Measurements from ENCODE around the gene CLSTN3. TPM values are rescaled to one million over a fixed set of nuclear protein-coding genes. Genes with fewer than 3 reads are reported as not detected.

CLSTN3 gene
- total and polyA plus RNA-seq, 2 donors (not counting 1 experiment from before 2014, with no cell fraction given) = 31.7 to 36.5 TPM

DNA sequence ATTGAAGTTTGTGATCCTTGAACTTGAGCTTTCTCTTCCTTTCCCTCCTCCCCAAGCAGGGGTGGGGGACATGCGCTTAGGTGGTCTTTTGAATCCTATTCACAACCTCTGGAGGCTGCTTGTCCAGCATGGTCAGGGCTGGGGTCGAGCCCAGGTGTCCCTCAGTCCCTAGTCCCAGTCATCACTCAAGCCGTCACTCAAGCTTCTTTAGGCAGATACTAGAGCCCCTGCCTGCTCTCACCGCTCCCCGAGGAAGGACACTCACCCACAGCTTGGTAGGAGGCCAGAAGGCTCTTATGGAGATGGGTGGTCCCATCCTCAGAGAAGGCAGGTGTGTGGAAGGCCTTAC is 20.6 kb upstream of the CLSTN3 start:
- ChIA-PET CTCF (interaction anchor here (0.6 to 3.6 kb wide), 18 partner anchors 10 to 261 kb away, joined by 3 to 35 read pairs (median 4); partner anchors contain the start of genes C12orf57, LPCAT3, RBP5 and RNU7-1), POLR2A (interaction anchor here (2.0 kb wide), 1 partner anchor 165 kb away, joined by 7 read pairs; the partner anchor contains the start of genes C12orf57 and RNU7-1)
- Histone ChIP-seq H4K20me1 (ENCODE audit: control insufficient read depth, insufficient read depth, low read length, poor library complexity, severe bottlenecking) (peaks cover 8% of the 10 kb centered on the region), H3K36me3 (replicated peaks in 1 of 2; ENCODE audit: control extremely low read depth in 1 of 2, control insufficient read depth in 1 of 2, extremely low read depth in 1 of 2, insufficient read depth in 2 of 2, low read length in 1 of 2) (peaks cover 0 to 9% of the 10 kb centered on the region in 2 experiments), H3K9me3 (ENCODE audit: control extremely low read depth in 1 of 3, control insufficient read depth in 2 of 3, insufficient read depth in 1 of 3, low read length in 2 of 3) (peaks cover 0 to 2% (median 0%) of the 10 kb centered on the region in 3 donors), H3K27me3 (replicated peaks in 1 of 4; ENCODE audit: control extremely low read depth in 1 of 4, control insufficient read depth in 3 of 4, insufficient read depth in 4 of 4, low read length in 3 of 4) (no peaks in the 10 kb centered on the region), H3K4me3 (ENCODE audit: control extremely low read depth in 1 of 5, extremely low read depth in 1 of 5, insufficient read depth in 1 of 5, low read depth in 2 of 5, low read length in 4 of 5) (peak overlapping the region in 2 of 5 experiments; percentile 90 to 94), H3K4me2 (replicated peaks; ENCODE audit: low read depth, low read length, poor library complexity, severe bottlenecking) (peak overlapping the region; percentile 94), H2AFZ (ENCODE audit: insufficient read depth, low read depth, low read length, poor library complexity, severe bottlenecking) (peak overlapping the region; percentile 96), H3K27ac (ENCODE audit: low read length in 2 of 2) (no peak overlapping the region), H3K9ac (ENCODE audit: low read length) (peak overlapping the region; percentile 94), H3K4me1 (ENCODE audit: control insufficient read depth in 2 of 2, insufficient read depth in 2 of 2, low read length in 2 of 2) (peaks cover 12 to 18% of the 10 kb centered on the region in 2 donors), H3K79me2 (ENCODE audit: control insufficient read depth, insufficient read depth, low read length) (peaks cover 18% of the 10 kb centered on the region)
- peaks cover 28% of the 10 kb centered on the region for H3K4me1 Mint-ChIP-seq
- no peak for ATAC-seq (ENCODE audit: low read depth)
- H3K27ac Mint-ChIP-seq = peak overlapping the region; percentile 86
- H3K9me3 Mint-ChIP-seq (ENCODE audit: insufficient read depth) = peaks cover 4% of the 10 kb centered on the region
- no peak for TF ChIP-seq EZH2 (IDR thresholded peaks at IDR 0.05; ENCODE audit: borderline replicate concordance, insufficient read depth, low read depth, low read length, poor library complexity, severe bottlenecking)
- TF ChIP-seq, protein P1, sequence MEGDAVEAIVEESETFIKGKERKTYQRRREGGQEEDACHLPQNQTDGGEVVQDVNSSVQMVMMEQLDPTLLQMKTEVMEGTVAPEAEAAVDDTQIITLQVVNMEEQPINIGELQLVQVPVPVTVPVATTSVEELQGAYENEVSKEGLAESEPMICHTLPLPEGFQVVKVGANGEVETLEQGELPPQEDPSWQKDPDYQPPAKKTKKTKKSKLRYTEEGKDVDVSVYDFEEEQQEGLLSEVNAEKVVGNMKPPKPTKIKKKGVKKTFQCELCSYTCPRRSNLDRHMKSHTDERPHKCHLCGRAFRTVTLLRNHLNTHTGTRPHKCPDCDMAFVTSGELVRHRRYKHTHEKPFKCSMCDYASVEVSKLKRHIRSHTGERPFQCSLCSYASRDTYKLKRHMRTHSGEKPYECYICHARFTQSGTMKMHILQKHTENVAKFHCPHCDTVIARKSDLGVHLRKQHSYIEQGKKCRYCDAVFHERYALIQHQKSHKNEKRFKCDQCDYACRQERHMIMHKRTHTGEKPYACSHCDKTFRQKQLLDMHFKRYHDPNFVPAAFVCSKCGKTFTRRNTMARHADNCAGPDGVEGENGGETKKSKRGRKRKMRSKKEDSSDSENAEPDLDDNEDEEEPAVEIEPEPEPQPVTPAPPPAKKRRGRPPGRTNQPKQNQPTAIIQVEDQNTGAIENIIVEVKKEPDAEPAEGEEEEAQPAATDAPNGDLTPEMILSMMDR (IDR thresholded peaks at IDR 0.05) = no peak
- H3K27me3 Mint-ChIP-seq = no peaks in the 10 kb centered on the region
- WGBS (ENCODE audit: insufficient coverage) = 87% methylated on average over 4 of the region's 5 CpGs
- H3K4me3 Mint-ChIP-seq = peak overlapping the region; percentile 97
- intact Hi-C loops (cut with micrococcal nuclease) = loop anchor here (1.0 to 2.0 kb wide), 4 partner anchors 139 to 240 kb away; partner anchors contain the start of genes C12orf57, EMG1 and PHB2
- no peak for DNase-seq

DNA sequence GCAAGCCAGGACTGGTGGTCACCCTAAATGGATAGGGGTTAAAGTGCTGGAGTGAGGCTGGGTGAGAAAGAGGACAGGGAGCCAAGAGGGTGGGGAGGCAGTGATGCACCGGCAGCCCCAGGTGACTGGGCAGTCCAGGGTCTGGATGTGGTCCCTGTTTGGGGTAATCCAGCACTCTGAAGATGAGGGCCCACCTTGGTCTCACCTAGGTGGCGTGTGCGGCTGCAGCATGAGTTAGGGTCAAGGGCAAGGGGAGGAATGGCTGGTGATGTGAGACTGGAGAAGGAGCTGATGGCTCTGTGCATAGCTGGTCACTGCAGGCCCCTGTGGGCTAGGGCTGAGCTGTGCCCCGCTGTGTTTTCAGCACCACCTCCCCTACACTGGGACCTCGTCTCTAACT is 19.5 kb upstream of the CLSTN3 start:
- H3K36me3 ChIP-seq (replicated peaks in 1 of 2; ENCODE audit: control extremely low read depth in 1 of 2, control insufficient read depth in 1 of 2, extremely low read depth in 1 of 2, insufficient read depth in 2 of 2, low read length in 1 of 2) = peaks cover 0 to 14% of the 10 kb centered on the region in 2 experiments
- 100% methylated on average over 3 of the region's 5 CpGs for WGBS (ENCODE audit: insufficient coverage)
- H3K9me3 ChIP-seq (ENCODE audit: control extremely low read depth in 1 of 3, control insufficient read depth in 2 of 3, insufficient read depth in 1 of 3, low read length in 2 of 3) = peaks cover 0 to 2% (median 0%) of the 10 kb centered on the region in 3 donors
- H2AFZ ChIP-seq (ENCODE audit: insufficient read depth, low read depth, low read length, poor library complexity, severe bottlenecking) = no peak overlapping the region
- H3K4me1 Mint-ChIP-seq = peaks cover 28% of the 10 kb centered on the region
- peaks cover 8% of the 10 kb centered on the region for H4K20me1 ChIP-seq (ENCODE audit: control insufficient read depth, insufficient read depth, low read length, poor library complexity, severe bottlenecking)
- no peak overlapping the region for H3K27ac ChIP-seq (ENCODE audit: low read length in 2 of 2)
- POLR2A ChIA-PET = interaction anchor here (0.8 kb wide), 1 partner anchor 166 kb away, joined by 3 read pairs; no protein-coding TSS in a partner anchor
- H3K4me3 Mint-ChIP-seq = no peak overlapping the region
- H3K4me2 ChIP-seq (replicated peaks; ENCODE audit: low read depth, low read length, poor library complexity, severe bottlenecking) = no peak overlapping the region
- peaks cover 18% of the 10 kb centered on the region for H3K79me2 ChIP-seq (ENCODE audit: control insufficient read depth, insufficient read depth, low read length)
- H3K9ac ChIP-seq (ENCODE audit: low read length) = no peak overlapping the region
- TF ChIP-seq EZH2 (IDR thresholded peaks at IDR 0.05; ENCODE audit: borderline replicate concordance, insufficient read depth, low read depth, low read length, poor library complexity, severe bottlenecking) = no peak
- TF ChIP-seq, protein P1 (IDR thresholded peaks at IDR 0.05) = no peak
- no peak for DNase-seq
- H3K9me3 Mint-ChIP-seq (ENCODE audit: insufficient read depth) = peaks cover 4% of the 10 kb centered on the region
- intact Hi-C loops (cut with micrococcal nuclease) = no loop called here
- CTCF ChIA-PET = interaction anchor here (0.9 to 4.2 kb wide), 13 partner anchors 11 to 241 kb away, joined by 3 to 28 read pairs (median 5); partner anchors contain the start of genes C12orf57, LPCAT3, RNU7-1 and SPSB2
- peaks cover 12 to 18% of the 10 kb centered on the region in 2 donors for H3K4me1 ChIP-seq (ENCODE audit: control insufficient read depth in 2 of 2, insufficient read depth in 2 of 2, low read length in 2 of 2)
- no peak overlapping the region for H3K27ac Mint-ChIP-seq
- ATAC-seq (ENCODE audit: low read depth) = no peak
- H3K27me3 ChIP-seq (replicated peaks in 1 of 4; ENCODE audit: control extremely low read depth in 1 of 4, control insufficient read depth in 3 of 4, insufficient read depth in 4 of 4, low read length in 3 of 4) = no peaks in the 10 kb centered on the region
- no peak overlapping the region for H3K4me3 ChIP-seq (ENCODE audit: control extremely low read depth in 1 of 5, extremely low read depth in 1 of 5, insufficient read depth in 1 of 5, low read depth in 2 of 5, low read length in 4 of 5)
- H3K27me3 Mint-ChIP-seq = no peaks in the 10 kb centered on the region
